Kidney glomerular epithelial cell (primary cell): Measurements from ENCODE around the gene SLC17A9.

Source experiments
- DNase-seq: peaks from one replicate; lab custom pipeline; 2025; lab: John Stamatoyannopoulos, UW

SLC17A9 gene

DNA sequence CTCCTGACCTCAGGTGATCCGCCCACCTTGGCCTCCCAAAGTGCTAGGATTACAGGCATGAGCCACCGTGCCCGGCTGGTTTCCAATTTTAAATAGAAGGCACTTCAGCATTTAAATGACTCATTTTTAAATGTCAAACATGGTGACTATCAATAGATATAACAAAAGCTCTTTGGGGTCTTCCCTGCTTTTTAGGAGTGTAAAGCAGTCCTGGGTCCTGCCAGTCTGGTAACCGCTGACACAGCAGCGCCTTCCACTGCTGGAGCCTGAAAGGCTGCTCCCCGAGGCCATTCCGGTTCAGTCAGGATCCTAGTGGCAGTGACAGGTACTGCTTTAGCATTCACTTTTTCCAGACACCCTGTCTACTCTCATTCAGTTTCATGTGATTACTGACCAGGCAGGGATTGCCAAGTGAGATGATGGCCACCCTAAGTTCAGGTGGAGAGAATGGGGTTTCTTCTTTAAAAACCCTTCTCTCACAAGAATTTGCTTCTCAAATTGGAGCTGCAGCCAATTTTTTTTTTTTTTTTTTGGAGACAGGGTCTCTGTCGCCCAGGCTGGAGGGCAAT, 31.3 kb upstream of the SLC17A9 start:
- peak; percentile 25 for DNase-seq

DNA sequence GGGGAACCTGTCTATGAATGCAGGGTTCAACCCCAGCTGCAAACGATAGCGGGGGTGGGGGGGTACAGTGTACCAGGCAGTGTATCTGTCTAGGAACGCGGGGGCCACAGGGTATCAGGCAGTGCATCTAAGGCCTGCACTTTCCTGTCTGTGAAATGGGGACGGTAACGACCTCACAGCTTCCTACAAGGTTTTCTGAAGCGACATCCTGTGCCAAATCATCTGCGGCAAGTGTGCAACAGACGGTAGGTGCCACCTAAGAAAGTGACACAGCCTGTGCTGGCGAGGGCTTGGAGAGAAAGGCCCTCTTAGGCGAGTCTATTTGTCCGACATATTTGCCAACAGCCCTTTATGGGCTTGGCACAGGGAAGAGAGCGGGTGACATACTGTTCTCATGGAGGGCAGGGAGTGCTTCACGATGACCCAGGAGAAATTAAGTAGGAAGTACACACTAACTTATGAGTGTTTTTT, 30.0 kb upstream of the SLC17A9 start:
- DNase-seq, result no peak

DNA sequence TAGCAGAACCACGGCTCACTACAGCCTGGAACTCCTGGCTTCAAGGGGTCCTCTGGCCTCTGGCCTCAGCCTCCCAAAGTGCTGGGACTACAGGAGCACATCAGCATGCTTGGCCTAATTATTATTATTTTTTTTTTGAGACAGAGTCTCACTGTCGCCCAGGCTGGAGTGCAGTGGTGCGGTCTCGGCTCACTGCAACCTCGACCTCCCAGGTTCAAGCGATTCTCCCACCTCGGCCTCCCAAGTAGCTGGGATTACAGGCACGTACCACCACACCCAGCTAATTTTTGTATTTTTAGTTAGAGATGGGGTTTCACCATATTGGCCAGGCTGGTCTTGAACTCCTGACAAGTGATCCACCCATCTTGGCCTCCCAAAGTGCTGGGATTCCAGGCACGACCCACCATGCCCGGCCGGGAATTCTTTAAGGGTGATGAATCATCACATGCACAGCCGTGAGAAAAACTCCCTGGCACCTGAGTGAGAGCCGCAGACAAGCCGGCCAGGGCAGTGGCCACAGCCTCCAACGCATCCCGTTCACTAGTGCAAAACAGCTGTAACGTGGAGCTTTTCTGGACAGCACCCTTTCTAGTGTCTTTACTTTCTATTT, 29.3 kb upstream of the SLC17A9 start:
- DNase-seq, result peak; percentile 78

GRCh38 chr20:62923669-62924441, 28.7 kb upstream of the SLC17A9 start:
- no peak for DNase-seq

- DNase-seq, result peak; percentile 11
Measured at GRCh38 chr20:62924442-62925075, 27.9 kb upstream of the SLC17A9 start.

DNA sequence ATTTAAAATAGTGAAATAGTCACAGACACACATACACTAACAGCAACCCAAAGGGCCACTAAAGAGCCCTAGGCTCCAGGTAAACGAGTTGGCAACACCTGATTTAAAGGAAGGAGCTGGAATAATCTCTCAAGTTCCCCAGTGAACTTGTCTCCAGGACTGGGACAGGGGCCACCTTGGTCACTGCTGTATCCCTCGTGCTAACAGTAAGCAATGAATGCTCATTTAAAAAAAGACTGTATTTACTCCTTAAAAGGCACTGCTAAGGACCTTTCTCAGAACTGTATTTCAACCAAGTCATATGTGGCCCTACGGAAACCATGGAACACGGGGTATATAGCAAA, 27.5 kb upstream of the SLC17A9 start:
- no peak for DNase-seq

DNA sequence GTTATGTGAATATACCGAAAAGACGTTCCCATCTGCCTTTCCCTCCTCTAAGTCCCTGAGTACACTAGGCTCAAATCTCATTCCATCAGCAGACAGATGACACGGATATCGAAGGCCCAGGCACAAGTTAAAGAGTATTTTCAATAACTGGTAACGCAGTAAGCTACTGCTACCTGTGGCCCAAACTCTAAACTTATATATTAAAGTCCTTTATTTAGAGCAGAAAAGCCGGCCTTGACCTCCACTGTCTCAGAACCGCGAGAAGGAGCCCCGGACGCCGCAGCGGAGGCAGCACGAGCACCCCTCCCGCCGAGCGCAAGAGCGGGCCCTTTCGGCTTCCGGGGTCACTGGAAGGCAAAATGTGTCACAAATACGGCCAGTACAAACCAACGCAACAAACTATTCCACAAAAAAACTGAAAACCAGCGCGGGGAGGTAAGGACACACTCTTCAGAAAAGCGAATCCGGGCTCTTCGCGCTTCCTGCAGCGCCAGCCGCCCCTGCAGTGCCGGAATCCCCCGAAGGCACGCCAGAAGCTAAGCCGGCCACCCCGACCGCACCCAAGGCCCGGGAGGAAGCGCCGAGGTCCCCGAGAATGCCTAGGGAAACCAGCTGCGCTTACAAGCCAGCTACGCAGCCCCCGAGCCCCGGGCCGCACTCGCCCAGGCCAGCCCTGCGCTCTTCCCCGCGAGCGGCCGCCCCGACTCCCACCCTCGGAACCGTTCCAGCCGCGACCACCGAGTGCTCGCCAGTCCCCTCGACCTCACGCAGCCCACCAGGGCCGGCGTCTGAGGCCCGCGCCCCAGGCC, 26.9 kb upstream of the SLC17A9 start:
- no peak for DNase-seq

DNA sequence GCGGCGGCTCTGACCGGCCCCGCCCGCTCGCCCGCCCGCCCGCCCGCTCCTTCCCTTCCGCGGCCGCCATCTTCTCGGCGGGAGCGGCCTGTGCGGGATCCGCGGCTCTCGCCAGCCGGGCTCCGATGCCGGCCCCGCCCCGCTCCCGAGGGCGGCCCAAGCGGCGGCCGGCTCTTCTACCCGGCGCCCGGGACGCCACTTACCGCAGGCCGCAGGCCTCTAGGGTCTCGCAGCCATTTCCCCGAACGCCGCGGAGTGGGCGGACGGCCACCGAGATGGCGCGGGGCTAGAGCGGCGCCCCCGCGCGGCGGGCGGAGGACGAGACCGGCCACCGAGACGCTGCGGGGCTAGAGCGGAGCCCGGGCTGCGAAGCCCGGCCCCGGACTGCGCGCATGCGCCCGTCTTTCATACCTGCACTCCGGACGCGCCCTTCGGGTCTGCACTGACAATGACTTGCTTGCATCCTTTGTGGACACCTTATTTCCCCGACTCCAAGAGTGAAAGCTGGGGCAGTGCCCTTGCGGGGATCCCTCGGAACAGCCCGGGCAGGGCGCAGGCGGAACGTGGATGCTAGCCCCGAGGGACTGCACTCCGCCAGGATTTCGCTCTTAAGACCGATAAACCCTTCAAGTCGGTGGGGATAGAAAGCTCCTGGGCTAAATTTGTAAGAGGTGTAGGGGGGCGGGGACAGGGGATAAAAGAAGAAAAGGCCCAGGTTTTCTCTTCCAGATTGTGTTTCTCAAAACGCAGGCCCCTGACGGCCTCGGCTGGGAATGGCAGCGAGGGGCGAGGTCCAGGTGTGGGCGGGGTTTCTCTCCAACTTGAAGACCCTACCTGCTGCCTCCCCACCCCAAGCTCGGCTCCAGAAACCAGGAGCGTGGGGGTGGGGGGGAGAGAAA, 26.0 kb upstream of the SLC17A9 start, which contains the start of gene DIDO1:
DIDO1 (minus strand) TSS at position 277 of the 899 bp plus-strand sequence.
- peak; percentile 75 for DNase-seq

DNA sequence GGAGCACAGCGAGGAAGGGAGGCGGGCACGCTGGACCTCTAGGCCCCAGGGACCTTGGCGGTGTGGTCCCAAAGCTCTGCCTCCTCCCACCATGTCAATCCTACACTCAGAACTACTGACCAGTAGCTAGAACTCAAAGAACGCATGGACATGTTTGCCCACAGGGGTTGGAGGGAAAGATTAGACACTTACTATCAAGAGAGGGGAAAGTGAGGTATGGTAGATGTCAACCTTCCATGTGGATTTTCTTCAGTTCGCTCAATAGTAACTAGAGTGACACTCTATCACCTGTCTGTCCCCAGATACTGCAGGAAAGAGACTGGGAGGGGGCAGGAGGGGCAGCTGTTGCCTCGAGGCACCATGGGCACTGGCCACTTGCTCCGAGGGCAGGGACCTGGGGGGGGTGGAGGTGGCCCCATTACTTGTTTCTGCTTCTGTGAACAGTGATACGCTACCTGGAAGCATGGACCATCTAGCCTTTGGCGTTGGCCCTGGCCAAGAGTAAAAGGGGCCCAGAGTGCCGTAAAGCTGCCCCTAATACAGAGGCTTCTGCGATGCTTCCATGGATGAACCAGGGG, 25.3 kb upstream of the SLC17A9 start:
- no peak for DNase-seq

GRCh38 chr20:62928246-62928939, 24.1 kb upstream of the SLC17A9 start:
- DNase-seq, result no peak

DNA sequence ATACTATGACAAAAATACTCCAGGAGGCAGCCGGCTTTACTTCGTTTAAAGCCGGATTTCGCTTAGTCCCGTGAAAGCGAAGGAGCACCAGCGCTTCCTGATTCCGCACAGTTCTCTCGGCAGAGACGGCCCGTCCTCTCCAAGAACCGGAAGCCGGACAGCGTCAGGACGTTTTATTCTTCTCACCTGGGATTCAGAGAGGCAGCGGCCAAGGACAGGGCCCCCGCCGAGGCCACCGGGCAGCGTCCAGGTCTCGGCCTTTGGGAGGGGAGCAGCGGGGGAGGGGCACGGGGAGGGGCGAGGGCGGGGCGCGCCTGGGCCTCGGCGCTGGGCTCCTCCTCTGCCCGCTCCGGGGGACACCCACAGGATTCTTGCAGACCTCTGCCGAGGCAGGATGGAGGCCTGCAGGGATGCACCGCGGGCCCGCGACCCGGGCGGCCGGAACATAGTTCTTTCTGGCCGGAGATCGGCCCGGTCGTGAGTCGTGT, 23.4 kb upstream of the SLC17A9 start:
- DNase-seq, result peak; percentile 58

- DNase-seq, result no peak
Measured at GRCh38 chr20:62931464-62931863, 21.0 kb upstream of the SLC17A9 start.

DNA sequence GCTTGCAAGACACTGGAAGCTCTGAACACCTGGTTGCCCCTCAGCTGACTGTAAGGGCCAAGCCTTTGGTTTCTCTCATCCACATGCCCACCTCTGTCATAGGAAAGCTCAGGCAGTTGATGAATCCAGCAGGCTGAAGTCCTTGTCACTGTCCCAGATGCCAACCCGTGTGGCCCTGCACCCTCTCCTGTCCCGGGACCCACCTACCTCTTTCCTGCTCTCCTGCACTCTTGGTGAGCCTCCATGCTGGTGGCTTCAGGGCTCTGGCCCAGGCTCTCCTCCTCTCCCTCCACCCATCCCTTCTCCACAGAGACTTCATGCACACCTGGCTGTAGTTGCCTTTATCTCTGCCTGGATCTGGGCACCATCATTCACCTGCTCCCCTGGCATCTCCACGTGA, 18.5 kb upstream of the SLC17A9 start:
- DNase-seq, result no peak

DNA sequence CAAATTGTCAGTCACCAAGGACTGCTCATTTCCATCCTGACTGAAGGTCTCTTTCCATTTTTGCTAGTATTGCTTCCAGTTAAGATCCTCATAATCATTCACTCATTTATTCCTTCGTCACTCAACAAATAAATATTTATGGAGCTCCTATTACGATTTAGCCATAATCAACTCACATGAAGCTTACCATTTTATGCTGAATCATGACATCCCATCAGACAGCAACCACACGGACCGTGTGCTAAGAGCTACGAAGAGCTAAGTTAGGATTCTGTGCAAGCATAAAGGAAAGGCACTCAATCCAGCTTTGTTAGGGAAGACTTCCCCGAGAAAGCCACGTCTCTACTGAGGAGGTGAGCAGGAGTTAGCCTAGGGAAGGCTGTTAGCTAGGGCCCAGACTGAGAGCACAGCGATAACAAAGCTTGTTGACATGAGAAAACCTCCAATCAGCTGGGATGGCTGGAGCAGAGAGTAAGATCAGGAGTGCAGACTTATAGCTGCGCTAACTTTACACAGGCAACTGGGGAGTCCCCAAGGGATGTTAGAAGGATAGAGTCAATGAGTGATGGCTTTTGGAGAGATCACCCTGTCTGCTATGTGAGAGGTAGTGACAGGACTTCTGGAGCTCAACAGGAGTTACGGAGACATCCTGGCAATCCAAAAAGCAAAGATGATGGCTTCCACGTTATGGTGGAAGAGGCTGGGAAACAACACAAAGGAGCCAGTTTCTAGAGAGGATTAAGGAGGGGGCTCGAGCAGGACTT, 17.1 kb upstream of the SLC17A9 start:
- DNase-seq, result no peak

- DNase-seq, result no peak
Measured at GRCh38 chr20:62935968-62936585, 16.4 kb upstream of the SLC17A9 start.

DNA sequence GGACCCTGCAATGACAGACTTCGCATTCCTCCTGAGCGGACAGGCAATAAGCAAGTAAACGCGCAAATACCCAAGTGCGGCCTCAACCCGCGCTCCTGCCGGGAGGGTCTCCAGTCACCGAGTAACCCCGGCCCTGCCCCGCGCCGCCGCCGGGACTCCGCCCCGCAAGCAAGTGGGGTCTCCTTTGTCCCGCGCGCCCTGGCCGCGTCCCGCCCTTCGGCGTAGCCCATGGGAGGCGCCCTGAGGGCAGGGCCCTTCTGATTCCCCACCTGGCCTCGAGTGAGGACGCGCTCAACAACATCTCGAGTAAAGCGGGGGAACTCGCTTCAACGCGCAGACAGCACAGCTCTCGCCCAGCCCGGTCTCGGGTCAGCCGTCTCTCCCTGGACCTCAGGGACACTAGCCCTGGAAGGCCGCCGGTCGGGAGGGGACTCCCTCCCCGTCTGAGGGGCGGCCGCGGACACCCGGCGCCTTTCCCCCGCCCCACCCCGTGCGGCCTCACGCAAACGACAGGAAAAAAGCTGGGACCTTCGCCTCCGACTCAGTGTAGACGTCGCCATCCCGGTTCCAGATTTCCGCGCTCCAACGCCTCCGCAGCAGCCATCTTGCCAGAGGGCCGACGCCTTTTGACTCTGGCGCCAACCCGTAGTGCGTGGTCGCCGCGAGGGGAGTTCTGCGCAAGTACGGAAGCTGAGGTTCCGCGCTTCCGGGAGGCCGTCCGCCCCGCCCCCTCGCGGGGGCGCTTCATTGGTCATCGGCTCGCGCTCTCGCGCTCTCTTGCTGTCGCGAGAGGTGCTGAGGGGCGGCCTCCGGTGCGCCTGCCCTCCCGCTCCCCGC, 15.0 kb upstream of the SLC17A9 start:
- peak; percentile 94 for DNase-seq

DNA sequence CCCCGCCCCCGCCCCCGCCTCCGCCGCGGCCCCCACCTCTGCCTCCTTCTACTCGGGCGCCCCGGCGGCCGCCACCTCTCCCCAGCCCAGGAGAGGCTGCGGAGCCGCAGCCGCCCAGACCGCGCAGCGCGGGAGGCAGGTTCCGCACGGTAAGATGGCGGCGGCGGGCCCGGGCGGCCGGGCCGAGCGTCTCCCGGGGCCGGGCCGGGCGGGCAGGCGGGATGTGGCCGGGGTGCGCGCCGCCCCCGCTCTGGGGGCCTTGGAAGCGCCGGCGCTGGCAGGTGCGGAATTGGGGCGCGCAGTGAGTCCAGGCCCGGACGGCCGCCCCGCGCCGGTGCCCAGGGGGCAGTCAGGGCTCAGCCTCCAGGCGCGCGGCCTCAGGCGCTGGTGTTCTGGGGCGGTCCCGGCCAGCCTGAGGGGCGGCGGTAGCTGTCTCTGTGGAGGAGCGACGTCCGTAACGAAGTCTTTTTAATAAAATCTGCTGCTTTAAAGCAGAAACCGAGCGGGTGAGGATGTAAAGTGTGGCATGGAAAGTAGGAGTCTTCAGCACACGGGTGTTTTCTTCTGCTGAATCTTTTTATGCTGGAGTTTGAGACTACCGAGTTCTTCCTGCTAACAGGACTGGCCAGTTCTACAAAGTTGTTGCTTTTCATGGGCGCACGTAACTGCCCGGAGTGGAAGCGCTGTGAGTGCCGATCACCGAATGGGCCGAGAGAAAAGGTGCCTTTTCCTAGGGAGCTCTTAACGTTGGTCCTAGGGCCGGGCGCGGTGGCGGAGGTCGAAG, 14.2 kb upstream of the SLC17A9 start, which contains the start of gene GID8:
GID8 (plus strand) TSS at position 43 of the 784 bp plus-strand sequence. CDS start 3,356 bp downstream, outside the sequence.
- DNase-seq, result peak; percentile 20
